ELF-1 (cell line): ENCODE data around the gene BFSP1.

ENCODE experiments used
- DNase-seq: peaks from one replicate; pipeline ENCODE4 v3.0.0-alpha.2; 2016; ENCODE audit warnings: low read depth, low spot score

Gene BFSP1

DNA sequence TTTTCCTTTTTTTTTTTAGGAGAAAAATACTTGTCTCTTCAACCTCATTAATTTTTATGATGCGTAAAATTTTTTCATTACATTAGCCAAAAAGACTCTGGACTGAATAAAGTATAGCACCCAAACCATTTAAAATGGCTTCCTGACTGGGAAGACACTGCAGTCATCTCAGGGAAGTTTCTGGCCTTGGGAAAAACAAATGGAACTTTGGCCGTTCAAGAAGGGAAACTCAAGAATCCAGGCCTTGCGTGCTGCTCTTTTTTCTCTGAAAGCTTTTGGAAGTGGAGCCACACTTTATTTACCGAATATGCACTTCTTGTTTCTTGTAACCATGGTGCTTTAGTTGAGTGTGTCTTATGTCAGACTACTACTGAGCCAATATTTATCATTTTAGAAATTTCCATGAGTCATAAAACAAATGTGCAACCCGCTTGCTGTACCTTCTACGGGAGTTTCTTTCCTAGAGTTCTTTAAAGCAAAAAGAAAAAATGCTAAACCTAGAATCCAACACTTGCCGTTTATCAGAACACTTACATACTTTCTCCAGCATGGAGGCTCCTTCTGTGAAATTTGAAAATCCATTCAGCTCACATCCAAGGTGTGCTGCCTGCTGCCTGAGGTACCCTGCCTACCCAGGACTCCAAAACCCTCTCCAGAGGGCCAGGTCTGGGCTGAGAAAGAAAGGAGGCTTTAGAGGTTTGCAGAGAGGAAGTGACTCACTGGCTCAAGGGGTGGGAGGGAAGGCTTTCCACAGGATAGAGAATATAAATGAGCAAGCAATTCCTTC is 27.2 kb upstream of the BFSP1 start:
- DNase-seq, result peak; percentile 57

GRCh38 chr20:17557675-17558006 is 26.5 kb upstream of the BFSP1 start:
- peak; percentile 49 for DNase-seq

- DNase-seq, result no peak
Measured at GRCh38 chr20:17556837-17557674, 25.9 kb upstream of the BFSP1 start.

DNA sequence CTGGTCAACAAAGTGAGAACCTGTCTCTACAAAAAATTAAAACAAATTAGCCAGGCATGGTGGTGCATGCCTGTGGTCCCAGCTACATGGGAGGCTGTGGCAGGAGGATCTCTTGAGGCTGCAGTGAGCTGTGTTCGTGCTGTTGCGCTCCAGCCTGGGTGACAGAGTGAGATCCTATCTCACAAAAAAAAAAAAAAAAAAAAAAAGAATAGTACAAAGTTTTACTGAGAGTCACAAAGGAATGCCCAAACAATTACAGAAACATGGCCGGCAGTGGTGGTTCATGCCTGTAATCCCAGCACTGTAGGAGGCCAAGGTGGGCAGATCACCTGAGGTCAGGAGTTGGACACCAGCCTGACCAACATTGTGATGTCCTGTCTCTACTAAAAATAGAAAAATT is 23.9 kb upstream of the BFSP1 start:
- no peak for DNase-seq

- no peak for DNase-seq
Measured at GRCh38 chr20:17549131-17549530, 18.0 kb upstream of the BFSP1 start.

DNA sequence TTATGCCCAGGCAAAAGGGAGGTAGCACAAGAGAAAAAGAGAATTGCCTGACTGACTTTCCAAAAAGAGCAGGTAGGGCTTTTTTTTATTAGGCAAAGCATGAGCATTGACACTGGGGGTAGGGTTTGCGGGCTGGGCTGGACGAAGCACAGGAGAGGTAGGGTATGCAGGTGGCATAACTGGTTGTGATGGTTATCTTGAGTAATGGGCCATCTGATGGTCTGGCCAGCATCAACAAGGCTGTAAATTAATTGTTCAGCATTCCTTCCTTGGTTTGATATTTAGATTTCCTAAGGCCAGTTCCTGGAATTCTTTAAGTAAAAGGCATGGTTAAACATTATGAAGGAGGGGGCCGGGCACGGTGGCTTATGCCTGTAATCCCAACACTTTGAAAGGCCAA is 13.9 kb upstream of the BFSP1 start:
- DNase-seq, result peak; percentile 73

DNA sequence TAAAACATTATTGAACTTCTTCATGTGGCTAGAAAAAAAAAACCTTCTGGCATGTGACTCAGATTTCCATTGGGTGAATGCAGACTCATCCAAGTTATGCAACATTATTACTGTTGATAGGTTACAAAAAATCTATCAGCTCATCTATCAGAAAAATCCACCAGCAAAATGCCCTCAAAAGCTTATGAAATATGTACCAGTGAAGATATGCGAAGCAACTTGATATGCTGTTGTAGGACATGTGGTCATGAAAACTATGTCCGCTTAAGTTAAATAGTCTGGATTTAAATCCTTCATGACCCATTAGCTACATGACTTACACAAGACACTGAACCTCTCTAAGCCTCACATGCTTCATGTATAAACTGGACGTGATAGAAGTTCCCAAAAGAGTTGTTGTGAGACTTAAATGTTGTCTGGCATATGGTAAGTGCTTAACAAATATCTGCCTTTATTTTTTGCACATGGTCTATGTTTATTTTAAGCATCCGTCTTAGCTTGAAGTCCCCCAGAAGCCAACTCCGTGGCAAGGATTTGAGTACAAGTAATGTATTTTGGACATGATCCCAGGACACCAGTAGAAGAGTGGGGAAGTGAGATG is 12.5 kb upstream of the BFSP1 start:
- no peak for DNase-seq

DNA sequence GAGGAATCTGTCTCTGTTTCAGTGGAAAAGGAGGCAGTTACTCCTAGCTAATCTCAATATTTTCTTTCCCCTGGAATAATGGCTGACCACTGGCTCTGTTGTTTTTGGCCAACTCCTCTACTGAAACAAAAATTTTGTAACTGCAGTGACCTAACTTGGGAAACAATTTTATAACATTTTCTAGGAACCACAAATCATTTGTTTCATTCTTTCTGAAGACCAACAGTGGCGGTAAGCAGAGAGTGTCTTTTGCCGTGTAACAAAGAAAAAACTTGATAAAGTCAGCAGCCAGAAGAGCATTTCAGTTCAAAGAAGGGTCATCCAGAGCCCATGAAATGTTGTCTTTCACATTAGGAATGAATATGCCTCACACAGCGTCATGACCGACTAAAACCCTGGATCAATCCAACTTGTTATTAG is 11.8 kb upstream of the BFSP1 start:
- no peak for DNase-seq

DNA sequence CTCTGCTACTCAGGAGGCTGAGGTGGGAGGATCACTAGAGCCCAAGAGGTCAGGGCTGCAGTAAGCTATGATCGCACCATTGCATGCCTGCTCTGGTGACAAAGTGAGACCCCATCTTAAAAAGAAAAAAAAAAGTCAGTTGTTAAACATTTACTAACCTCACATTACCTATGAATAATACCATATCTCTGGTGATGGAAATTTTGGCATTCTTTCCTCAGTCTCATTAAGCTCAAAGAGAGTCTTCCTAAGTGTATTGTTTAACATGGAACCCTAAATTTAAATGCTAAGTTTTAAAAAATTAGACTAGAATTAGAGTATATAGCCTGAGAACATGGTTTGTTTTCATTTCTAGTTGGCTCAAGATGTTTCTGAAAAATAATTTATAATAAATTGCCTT is 11.3 kb upstream of the BFSP1 start:
- no peak for DNase-seq

GRCh38 chr20:17541996-17542395 is 10.8 kb upstream of the BFSP1 start:
- DNase-seq, result no peak

- DNase-seq, result no peak
Measured at GRCh38 chr20:17541596-17541995, 10.4 kb upstream of the BFSP1 start.

GRCh38 chr20:17538517-17539170 is 7.5 kb upstream of the BFSP1 start:
- no peak for DNase-seq

DNA sequence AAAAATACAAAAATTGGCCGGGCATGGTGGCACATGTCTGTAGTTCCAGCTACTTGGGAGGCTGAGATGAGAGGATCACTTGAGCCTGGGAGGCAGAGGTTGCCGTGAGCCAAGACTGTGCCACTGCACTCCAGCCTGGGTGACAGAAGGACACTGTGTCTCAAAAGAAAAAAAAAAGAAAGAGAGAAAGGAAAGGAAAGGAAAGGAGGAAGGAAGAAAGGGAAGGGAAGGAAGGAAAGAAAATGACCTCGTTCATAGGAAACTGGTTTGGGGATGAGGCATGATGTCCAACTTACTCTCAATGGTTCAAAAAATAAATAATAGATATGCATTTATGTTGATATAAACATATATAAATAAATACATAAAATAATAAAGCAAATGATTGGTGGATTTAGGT is 6.8 kb upstream of the BFSP1 start:
- DNase-seq, result no peak

DNA sequence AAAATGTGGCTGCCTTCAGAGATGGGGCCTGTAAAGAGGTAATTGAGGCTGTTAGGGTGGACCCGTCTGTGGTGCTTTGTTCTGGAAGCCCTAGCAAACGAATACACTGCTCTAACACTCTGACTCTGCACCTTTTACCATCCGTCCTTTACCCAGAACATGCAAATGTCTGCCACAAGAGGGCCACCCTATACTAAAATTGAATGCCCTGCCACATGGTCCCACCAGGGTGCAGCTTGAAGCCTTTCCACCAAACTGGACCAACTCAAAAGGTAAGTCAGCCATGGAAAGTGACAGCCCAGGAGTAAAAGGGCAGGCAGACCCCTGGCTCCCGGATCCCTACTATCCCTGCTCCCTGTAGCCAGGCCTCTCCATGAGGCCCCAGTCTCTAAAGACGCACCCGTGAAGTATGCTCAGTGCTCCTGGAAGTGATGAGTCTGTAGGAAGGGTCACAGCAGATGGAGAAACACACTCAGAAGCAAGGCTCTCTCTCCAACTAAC is 5.8 kb upstream of the BFSP1 start:
- peak; percentile 92 for DNase-seq

- no peak for DNase-seq
Measured at GRCh38 chr20:17534077-17534476, 2.9 kb upstream of the BFSP1 start.

DNA sequence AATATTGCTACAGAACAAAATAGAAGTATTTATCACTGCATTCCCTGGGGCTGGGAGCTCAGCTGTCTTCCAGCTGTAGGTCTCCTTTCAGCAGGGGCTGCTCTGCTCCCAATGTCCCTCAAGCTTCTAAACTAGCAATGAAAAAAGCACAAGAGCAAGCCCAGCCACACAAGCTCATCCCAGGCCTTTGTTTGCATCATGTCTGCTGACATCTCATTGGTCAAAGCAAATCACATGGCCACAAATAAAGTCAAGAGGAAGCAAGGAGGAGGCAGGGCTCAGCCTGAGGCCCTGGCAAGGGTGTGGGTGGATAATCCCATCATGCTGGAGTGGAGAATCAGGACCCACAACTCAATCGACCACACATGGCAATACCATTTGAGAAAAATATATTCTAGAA is 2.2 kb upstream of the BFSP1 start:
- DNase-seq, result peak; percentile 91

DNA sequence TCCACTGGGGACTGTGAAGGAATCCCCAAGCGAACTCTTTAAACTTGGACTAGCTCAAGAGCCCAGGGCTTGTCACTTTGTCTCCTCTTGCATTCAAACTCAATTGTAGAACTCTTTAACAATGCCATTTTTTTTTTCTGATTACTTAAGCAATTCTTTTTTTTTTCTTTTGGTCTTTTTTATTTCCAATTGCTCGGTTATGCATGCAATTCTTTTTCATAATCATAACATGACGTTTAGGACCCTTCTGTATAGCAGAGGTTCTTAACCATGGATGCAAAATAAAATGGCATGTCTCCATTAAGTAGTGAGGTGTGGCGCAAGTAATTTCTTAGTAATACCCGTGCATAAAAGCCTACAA is 466 bp upstream of the BFSP1 start:
- DNase-seq, result no peak

DNA sequence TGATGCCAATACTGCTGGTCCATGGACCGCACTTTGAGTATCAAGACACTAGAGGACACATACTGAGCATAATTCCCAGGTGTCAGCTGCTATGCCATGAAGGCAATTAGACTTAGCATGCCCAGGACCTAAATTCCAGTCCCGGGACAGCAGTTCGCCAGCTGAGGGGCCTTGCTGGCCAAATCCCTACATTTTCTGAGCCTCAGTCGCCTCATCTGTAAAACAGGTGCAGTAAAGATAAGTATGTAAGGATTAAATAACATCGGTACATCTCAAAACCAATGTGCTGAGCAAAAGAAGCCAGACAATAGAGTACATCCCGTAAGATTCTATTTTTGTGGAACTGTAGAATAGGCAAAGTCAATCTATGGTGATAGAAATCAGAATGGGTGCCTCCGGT is 1.0 kb downstream of the BFSP1 start:
- DNase-seq, result no peak

GRCh38 chr20:17529586-17529985 is 1.6 kb downstream of the BFSP1 start:
- DNase-seq, result no peak

DNA sequence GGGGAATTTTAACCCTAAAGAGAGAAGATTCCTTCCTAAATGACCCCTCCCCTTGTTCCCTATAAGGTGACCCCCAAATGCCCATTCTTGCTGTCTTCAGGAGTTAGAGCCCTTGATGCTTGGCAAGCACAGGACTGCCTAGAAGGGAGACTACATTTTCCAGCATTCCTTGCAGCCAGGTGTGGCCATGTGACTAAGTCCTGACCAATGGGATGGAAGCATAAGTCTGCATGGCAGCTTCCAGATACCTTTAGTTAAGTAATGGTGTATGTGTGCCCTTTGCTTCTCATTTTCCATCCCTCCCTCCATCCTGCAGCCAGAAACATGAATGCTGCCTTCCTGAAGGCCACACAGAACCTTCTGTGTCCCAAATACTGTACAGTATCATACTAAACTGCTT is 5.5 kb downstream of the BFSP1 start:
- no peak for DNase-seq

DNA sequence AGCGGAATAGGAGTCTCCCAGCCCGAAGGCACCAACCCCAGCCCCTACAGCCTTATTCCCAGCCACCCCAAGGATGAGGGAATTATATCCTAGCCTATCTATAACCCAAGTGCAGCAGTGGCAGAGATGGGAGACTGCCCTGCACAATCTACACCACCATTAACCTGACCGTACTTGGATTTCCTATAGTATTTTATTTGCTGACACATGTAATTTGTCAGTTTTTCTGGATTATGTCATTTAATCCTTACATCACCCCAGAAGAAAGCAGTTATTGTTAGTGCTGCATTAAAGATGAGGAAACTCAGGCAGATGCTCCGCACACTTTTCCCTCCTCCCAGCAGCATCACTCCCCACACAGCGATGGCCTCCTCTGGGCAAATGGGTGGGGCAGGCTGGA is 6.0 kb downstream of the BFSP1 start:
- no peak for DNase-seq

GRCh38 chr20:17524560-17524959 is 6.6 kb downstream of the BFSP1 start:
- no peak for DNase-seq
